ENCODE results near the gene PLCB4. TPM values are rescaled to one million over a fixed set of nuclear protein-coding genes. Genes with fewer than 3 reads are reported as not detected.

Gene PLCB4
- total and polyA plus RNA-seq, 2 experiments from 2014 or later, result 6.5 to 16.1 TPM

- Histone ChIP-seq H3K36me3 (ENCODE audit: insufficient read depth) (no peaks in the 10 kb centered on the region), H3K9me2 (ENCODE audit: insufficient read depth) (peaks cover 28% of the 10 kb centered on the region; the same call in 1 of the 2 replicates), H3K4me1 (ENCODE audit: insufficient read depth) (no peaks in the 10 kb centered on the region), H3F3A (replicated peaks; ENCODE audit: low read depth) (no peaks in the 10 kb centered on the region), H3K27me3 (ENCODE audit: insufficient read depth) (no peaks in the 10 kb centered on the region), H3K27ac (ENCODE audit: low read depth) (no peak overlapping the region), H3K4me2 (no peak overlapping the region), H2AFZ (no peak overlapping the region), H4K20me1 (replicated peaks; ENCODE audit: insufficient read depth) (no peaks in the 10 kb centered on the region; the same call in 1 of the 2 replicates), H3K79me2 (replicated peaks; ENCODE audit: insufficient read depth) (no peaks in the 10 kb centered on the region), H3K4me3 (no peak overlapping the region)
- Mint-ChIP-seq H3K4me1 (no peaks in the 10 kb centered on the region), H3K27me3 (ENCODE audit: insufficient read depth, low read depth, poor library complexity) (peaks cover 1% of the 10 kb centered on the region), H3K9me3 (no peaks in the 10 kb centered on the region), H3K4me3 (no peak overlapping the region), H3K36me3 (ENCODE audit: low read depth) (no peaks in the 10 kb centered on the region), H3K27ac (no peak overlapping the region)
- no peak for DNase-seq (ENCODE audit: low spot score)
- TF ChIP-seq JUNB (IDR thresholded peaks at IDR 0.05; ENCODE audit: unreplicated experiment) (no peak), ZNF114 (CRISPR knock-in tag; IDR thresholded peaks at IDR 0.05) (no peak), POLR2AphosphoS5 (IDR thresholded peaks at IDR 0.05; ENCODE audit: low read depth) (no peak), NANOG (IDR thresholded peaks at IDR 0.05; ENCODE audit: borderline replicate concordance) (no peak), ZNF331 (CRISPR knock-in tag; IDR thresholded peaks at IDR 0.05; ENCODE audit: low read depth) (no peak), ZNF462 (CRISPR knock-in tag; IDR thresholded peaks at IDR 0.05) (no peak), STAT1 (IDR thresholded peaks at IDR 0.05; ENCODE audit: unreplicated experiment) (no peak), EZH2 (IDR thresholded peaks at IDR 0.05; ENCODE audit: low read depth, unreplicated experiment) (no peak), CTCF (conservative IDR thresholded peaks at IDR 0.05; ENCODE audit: low read depth in 2 of 2) (no peak), EZH2phosphoT487 (IDR thresholded peaks at IDR 0.05; ENCODE audit: unreplicated experiment) (no peak), CREB1 (CRISPR knock-in tag; IDR thresholded peaks at IDR 0.05; ENCODE audit: low read depth) (no peak), REST (IDR thresholded peaks at IDR 0.05; ENCODE audit: unreplicated experiment) (no peak)
- TF ChIP-seq, protein P1, sequence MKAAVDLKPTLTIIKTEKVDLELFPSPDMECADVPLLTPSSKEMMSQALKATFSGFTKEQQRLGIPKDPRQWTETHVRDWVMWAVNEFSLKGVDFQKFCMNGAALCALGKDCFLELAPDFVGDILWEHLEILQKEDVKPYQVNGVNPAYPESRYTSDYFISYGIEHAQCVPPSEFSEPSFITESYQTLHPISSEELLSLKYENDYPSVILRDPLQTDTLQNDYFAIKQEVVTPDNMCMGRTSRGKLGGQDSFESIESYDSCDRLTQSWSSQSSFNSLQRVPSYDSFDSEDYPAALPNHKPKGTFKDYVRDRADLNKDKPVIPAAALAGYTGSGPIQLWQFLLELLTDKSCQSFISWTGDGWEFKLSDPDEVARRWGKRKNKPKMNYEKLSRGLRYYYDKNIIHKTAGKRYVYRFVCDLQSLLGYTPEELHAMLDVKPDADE (IDR thresholded peaks at IDR 0.05), result no peak
- ATAC-seq, result no peak
Measured at GRCh38 chr20:9498322-9498721, 429.4 kb downstream of the PLCB4 start.

Data from GM23338 (cell line).